ENCODE measurements around the gene GRAP2. TPM values are rescaled to one million over a fixed set of nuclear protein-coding genes. Genes with fewer than 3 reads are reported as not detected.

The GRAP2 gene
- total and polyA plus RNA-seq, 9 of the 15 experiments (the other 6 are each of a cell fraction or from before 2014, with no cell fraction given): 4.8 to 88.7 (median 60.4) TPM

DNA sequence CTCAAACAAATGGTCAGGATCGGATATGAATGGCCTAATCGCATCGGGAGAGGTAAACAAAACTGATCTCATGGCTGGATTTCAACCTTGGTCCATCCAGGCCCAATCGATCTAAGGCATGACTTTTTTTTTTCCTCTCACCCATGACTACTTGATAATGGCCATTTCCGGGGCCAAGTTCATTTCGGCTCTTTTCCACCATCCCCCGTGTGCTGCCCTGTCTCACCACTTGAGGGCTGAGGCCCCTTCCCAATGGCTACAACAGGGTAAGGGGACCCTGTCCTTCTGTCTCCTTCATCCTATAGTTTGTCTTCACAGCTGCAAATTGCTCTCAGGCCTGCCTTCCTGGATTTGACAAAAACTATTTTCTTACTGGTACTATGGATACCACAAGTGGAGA lies 26.7 kb downstream of the GRAP2 start (continued):
- TF ChIP-seq, protein P1, sequence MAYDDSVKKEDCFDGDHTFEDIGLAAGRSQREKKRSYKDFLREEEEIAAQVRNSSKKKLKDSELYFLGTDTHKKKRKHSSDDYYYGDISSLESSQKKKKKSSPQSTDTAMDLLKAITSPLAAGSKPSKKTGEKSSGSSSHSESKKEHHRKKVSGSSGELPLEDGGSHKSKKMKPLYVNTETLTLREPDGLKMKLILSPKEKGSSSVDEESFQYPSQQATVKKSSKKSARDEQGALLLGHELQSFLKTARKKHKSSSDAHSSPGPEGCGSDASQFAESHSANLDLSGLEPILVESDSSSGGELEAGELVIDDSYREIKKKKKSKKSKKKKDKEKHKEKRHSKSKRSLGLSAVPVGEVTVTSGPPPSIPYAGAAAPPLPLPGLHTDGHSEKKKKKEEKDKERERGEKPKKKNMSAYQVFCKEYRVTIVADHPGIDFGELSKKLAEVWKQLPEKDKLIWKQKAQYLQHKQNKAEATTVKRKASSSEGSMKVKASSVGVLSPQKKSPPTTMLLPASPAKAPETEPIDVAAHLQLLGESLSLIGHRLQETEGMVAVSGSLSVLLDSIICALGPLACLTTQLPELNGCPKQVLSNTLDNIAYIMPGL (CRISPR knock-in tag; IDR thresholded peaks at IDR 0.05): no peak
- 0 out of 2 replicates have a peak, but pooled peaks have one; percentile 21 for TF ChIP-seq ZBTB2 (IDR thresholded peaks at IDR 0.05)
- TF ChIP-seq FOS (IDR thresholded peaks at IDR 0.05; ENCODE audit: extremely low read depth, insufficient read length): no peak
- TF ChIP-seq NFRKB (IDR thresholded peaks at IDR 0.05; ENCODE audit: low read depth): 0 out of 2 replicates have a peak, but pooled peaks have one; percentile 29
- TF ChIP-seq RBFOX2 (IDR thresholded peaks at IDR 0.05; ENCODE audit: low read depth, low read length): no peak
- TF ChIP-seq ZNF830 (CRISPR knock-in tag; IDR thresholded peaks at IDR 0.05): no peak

Measured in K562 (cell line).